B cell (primary cell): Measurements from ENCODE around the gene WASF2. TPM values are rescaled to one million over a fixed set of nuclear protein-coding genes. Genes with fewer than 3 reads are reported as not detected.

Experiments used
- ATAC-seq: fragments of 200-7000 bp; cut with Tn5 transposase; one replicate; pipeline ENCODE4 v1.10.0; 2021; ENCODE audit warnings: low read depth, mild to moderate bottlenecking, moderate number of reproducible peaks, moderate library complexity
- CTCF ChIA-PET: fragments of 350-600 bp; sonication (Branson Sonifier 250); formaldehyde crosslinking; loops from one replicate; lab custom pipeline; 2021; ENCODE audit warnings: antibody characterized with exemption, inconsistent platforms; lab: Charles Lee
- POLR2A ChIA-PET: fragments of 350-600 bp; sonication (Branson Sonifier 250); formaldehyde crosslinking; loops from one replicate; lab custom pipeline; 2021; ENCODE audit warnings: antibody characterized with exemption; lab: Charles Lee
- DNase-seq: peaks from one replicate; pipeline ENCODE4 v3.0.0; 2013
- H2AFZ ChIP-seq: 2 replicates; pipeline ENCODE4 v1.6.1; 2012; ENCODE audit warnings: mild to moderate bottlenecking, low read depth, low read length; ENCODE audit not compliant: insufficient read depth, poor library complexity, severe bottlenecking
- H3K27ac ChIP-seq, 2 donors: 1 replicate in 1 of 2; 2 replicates in 1 of 2; pipeline ENCODE4 v1.5.1; 2012 to 2013; ENCODE audit warnings: low read length in 2 of 2, mild to moderate bottlenecking in 2 of 2, moderate library complexity in 1 of 2
- H3K27me3 ChIP-seq, 4 experiments: fragments of 200-600 bp in 1 of 4; sonication (generic) in 1 of 4; replicated peaks in 1 of 4; 1 replicate in 2 of 4; 2 replicates in 2 of 4; pipeline versions ENCODE4 v1.6.1 to v1.7.0; 2013 to 2016; ENCODE audit warnings: low read length in 3 of 4, mild to moderate bottlenecking in 2 of 4, mixed read lengths in 1 of 4, moderate library complexity in 1 of 4; ENCODE audit not compliant: insufficient read depth in 4 of 4, control insufficient read depth in 3 of 4; ENCODE audit errors: control extremely low read depth in 1 of 4
- H3K36me3 ChIP-seq, 2 experiments: replicated peaks in 1 of 2; 1 replicate in 1 of 2; 2 replicates in 1 of 2; pipeline versions ENCODE4 v1.6.1 to v1.7.1; 2013; ENCODE audit warnings: low read length in 1 of 2; ENCODE audit not compliant: insufficient read depth in 2 of 2, control insufficient read depth in 1 of 2; ENCODE audit errors: control extremely low read depth in 1 of 2, extremely low read depth in 1 of 2
- H3K4me1 ChIP-seq, 2 donors: fragments of 200-600 bp in 1 of 2; sonication (generic) in 1 of 2; 1 replicate in 1 of 2; 2 replicates in 1 of 2; pipeline versions ENCODE4 v1.5.1 to v1.6.1; 2013 to 2017; ENCODE audit warnings: low read length in 2 of 2; ENCODE audit not compliant: control insufficient read depth in 2 of 2, insufficient read depth in 2 of 2
- H3K4me2 ChIP-seq: replicated peaks from 2 replicates; pipeline ENCODE3; 2012; ENCODE audit warnings: mild to moderate bottlenecking, low read depth, low read length; ENCODE audit not compliant: poor library complexity, severe bottlenecking
- H3K4me3 ChIP-seq, 5 experiments: fragments of 200-600 bp in 1 of 5; sonication (generic) in 1 of 5; 1 replicate in 3 of 5; 2 replicates in 2 of 5; pipeline versions ENCODE4 v1.5.1 to v1.7.0; 2011 to 2016; ENCODE audit warnings: low read length in 4 of 5, mild to moderate bottlenecking in 4 of 5, low read depth in 2 of 5, control low read depth in 1 of 5, moderate library complexity in 1 of 5; ENCODE audit not compliant: insufficient read depth in 1 of 5; ENCODE audit errors: control extremely low read depth in 1 of 5, extremely low read depth in 1 of 5
- H3K79me2 ChIP-seq: fragments of 200-600 bp; sonication (generic); one replicate; pipeline ENCODE4 v1.6.0; 2016; ENCODE audit warnings: low read length; ENCODE audit not compliant: control insufficient read depth, insufficient read depth
- H3K9ac ChIP-seq: fragments of 200-600 bp; sonication (generic); 2 replicates; pipeline ENCODE4 v1.6.1; 2017; ENCODE audit warnings: mild to moderate bottlenecking, low read length, moderate library complexity
- H3K9me3 ChIP-seq, 3 donors: one replicate each; pipeline versions ENCODE4 v1.6.1 to v1.7.1; 2013; ENCODE audit warnings: low read length in 2 of 3; ENCODE audit not compliant: control insufficient read depth in 2 of 3, insufficient read depth in 1 of 3; ENCODE audit errors: control extremely low read depth in 1 of 3
- H4K20me1 ChIP-seq: 2 replicates; pipeline ENCODE4 v1.6.0; 2012; ENCODE audit warnings: mild to moderate bottlenecking, low read length; ENCODE audit not compliant: insufficient read depth, control insufficient read depth, poor library complexity, severe bottlenecking
- H3K27ac Mint-ChIP-seq: one replicate; pipeline ENCODE4 v1.8.0; 2021; ENCODE audit warnings: mixed read lengths
- H3K27me3 Mint-ChIP-seq: one replicate; pipeline ENCODE4 v1.8.0; 2021; ENCODE audit warnings: mixed read lengths
- H3K4me1 Mint-ChIP-seq: one replicate; pipeline ENCODE4 v1.8.0; 2021; ENCODE audit warnings: mixed read lengths
- H3K4me3 Mint-ChIP-seq: one replicate; pipeline ENCODE4 v1.8.0; 2021; ENCODE audit warnings: mixed read lengths
- H3K9me3 Mint-ChIP-seq: one replicate; pipeline ENCODE4 v1.8.0; 2022; ENCODE audit warnings: mixed read lengths; ENCODE audit not compliant: insufficient read depth
- EZH2 ChIP-seq: IDR thresholded peaks from 2 replicates; pipeline ENCODE4 v1.6.1; 2012; ENCODE audit warnings: borderline replicate concordance, low read depth, mild to moderate bottlenecking, moderate library complexity, low read length; ENCODE audit not compliant: insufficient read depth, poor library complexity, severe bottlenecking
- WGBS: methylation state at CpG from one replicate; pipeline ENCODE4 v1.1.5; 2013; ENCODE audit warnings: missing lambda C conversion rate; ENCODE audit not compliant: insufficient coverage; 5-methylcytosine and 5-hydroxymethylcytosine counted together
- intact Hi-C: fragments of 100-400 bp; cut with micrococcal nuclease; formaldehyde crosslinking; loops from one replicate; pipeline ENCODE4 v1.10.0; 2022
- polyA plus RNA-seq: library from polyadenylated mRNA; depleted of rRNA; stranded (reverse); fragments of >200 nt; gene quantifications from 2 replicates; pipeline ENCODE4 v1.2.3, GENCODE V29; 2012
- total RNA-seq, 2 donors: library from RNA; stranded (reverse); fragments of 120-200 nt in 1 of 2; gene quantifications; 1 replicate in 1 of 2; 2 replicates in 1 of 2; pipeline versions ENCODE4 v1.2.3 to v1.2.4, GENCODE V29; 2013 to 2022
- TF ChIP-seq, protein P1 (sequence below): fragments of 200-600 bp; IDR thresholded peaks from one replicate; pipeline ENCODE4 v1.8.0; 2022; ENCODE audit warnings: antibody characterized with exemption, mild to moderate bottlenecking

Gene WASF2
- total and polyA plus RNA-seq, 2 donors (not counting 1 experiment from before 2014, with no cell fraction given), result 67.4 to 169 TPM

DNA sequence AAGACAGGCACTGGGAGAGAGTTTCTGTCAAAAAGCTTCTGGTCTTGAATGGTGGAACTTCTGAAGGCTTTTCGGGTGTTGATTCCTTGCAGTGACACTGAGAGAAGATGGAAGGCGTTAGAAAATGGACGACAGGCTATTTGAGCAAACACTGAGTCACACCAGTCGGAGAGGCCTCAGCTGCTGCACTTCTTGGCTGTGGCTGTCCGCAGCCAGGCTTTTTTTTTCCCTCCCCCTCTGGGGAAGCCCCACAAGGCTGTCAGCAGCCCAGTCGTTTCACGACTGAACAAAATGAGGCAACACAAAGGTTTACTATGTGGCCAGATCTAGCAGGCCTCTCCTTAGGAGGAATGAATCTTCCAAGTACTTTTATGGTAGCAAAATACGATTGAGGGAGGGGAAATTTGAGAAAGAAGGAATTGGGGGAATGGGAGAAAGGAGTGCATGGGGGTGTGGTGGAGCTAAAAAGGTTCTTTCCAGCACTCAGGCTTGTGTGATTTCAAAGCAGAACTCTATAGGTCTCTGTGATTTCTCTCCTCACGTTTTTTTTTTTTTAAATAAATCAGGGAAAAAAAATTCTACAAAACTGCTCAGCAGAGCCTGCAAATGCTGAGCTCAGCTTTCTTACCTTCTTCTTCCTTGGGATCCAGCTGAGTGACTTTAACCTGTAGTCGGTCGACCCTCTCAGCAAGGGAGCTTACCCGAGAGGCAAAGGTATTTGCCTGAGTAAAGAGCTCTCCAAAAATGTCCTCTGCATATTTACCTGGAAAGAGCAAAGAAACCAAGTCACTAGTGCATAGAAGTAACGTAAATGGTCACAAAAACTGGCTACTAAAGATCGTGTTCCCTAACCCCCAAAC is 71.4 kb downstream of the WASF2 start:
- Mint-ChIP-seq H3K4me3 (peak overlapping the region; percentile 64), H3K27ac (peak overlapping the region; percentile 89), H3K4me1 (peaks cover 49% of the 10 kb centered on the region), H3K27me3 (no peaks in the 10 kb centered on the region), H3K9me3 (no peaks in the 10 kb centered on the region)
- H3K27me3 ChIP-seq, result no peaks in the 10 kb centered on the region
- H2AFZ ChIP-seq, result no peak overlapping the region
- intact Hi-C loops, result loop anchor here (5.0 kb wide), 1 partner anchor 244 kb away; no protein-coding TSS in a partner anchor
- 76% methylated on average over 12 of the region's 14 CpGs for WGBS
- CTCF ChIA-PET, result interaction anchor here (0.7 to 9.5 kb wide), 15 partner anchors 9 to 251 kb away, joined by 3 to 95 read pairs (median 4); partner anchors contain the start of gene AHDC1
- no peak overlapping the region for H3K9ac ChIP-seq
- peaks cover 42 to 49% of the 10 kb centered on the region in 2 donors for H3K4me1 ChIP-seq
- H3K9me3 ChIP-seq, result no peaks in the 10 kb centered on the region
- H3K36me3 ChIP-seq, result peaks cover 2 to 64% of the 10 kb centered on the region in 2 experiments
- DNase-seq (peak; percentile 50), ATAC-seq (peak; percentile 74)
- peak overlapping the region; percentile 28 to 69 for H3K27ac ChIP-seq
- POLR2A ChIA-PET, result interaction anchor here (2.1 kb wide), 1 partner anchor 10 kb away, joined by 8 read pairs; no protein-coding TSS in a partner anchor
- TF ChIP-seq EZH2, result no peak
- TF ChIP-seq, protein P1, sequence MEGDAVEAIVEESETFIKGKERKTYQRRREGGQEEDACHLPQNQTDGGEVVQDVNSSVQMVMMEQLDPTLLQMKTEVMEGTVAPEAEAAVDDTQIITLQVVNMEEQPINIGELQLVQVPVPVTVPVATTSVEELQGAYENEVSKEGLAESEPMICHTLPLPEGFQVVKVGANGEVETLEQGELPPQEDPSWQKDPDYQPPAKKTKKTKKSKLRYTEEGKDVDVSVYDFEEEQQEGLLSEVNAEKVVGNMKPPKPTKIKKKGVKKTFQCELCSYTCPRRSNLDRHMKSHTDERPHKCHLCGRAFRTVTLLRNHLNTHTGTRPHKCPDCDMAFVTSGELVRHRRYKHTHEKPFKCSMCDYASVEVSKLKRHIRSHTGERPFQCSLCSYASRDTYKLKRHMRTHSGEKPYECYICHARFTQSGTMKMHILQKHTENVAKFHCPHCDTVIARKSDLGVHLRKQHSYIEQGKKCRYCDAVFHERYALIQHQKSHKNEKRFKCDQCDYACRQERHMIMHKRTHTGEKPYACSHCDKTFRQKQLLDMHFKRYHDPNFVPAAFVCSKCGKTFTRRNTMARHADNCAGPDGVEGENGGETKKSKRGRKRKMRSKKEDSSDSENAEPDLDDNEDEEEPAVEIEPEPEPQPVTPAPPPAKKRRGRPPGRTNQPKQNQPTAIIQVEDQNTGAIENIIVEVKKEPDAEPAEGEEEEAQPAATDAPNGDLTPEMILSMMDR, result no peak
- peak overlapping the region; percentile 1 for H3K4me2 ChIP-seq
- peaks cover 59% of the 10 kb centered on the region for H4K20me1 ChIP-seq
- H3K79me2 ChIP-seq, result peaks cover 75% of the 10 kb centered on the region
- no peak overlapping the region for H3K4me3 ChIP-seq
